Embryonic facial prominence (tissue), 1 donor: ENCODE data around the gene LRRN2.

Experiments used
- DNase-seq: peaks from one replicate; pipeline ENCODE4 v3.0.0-alpha.2; 2016; ENCODE audit errors: extremely low spot score

Gene LRRN2

DNA sequence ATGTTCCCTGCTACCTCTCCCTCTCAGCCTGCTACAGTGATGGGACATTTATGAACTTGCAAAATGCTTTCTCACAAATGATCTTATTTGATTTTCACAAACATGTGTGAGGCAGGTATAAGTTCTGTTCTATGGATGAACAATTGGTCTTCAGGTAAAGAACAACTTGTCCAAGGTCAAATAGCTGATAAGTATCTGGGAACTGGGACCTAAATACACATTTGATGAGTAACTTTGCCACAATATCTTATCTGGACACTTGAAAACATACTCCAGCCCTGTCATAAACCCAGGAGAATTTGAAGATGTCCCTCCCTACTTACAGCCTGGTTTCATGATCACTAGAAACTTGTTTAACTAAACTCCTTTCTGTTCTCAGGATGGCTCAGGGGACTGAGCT, 23.0 kb downstream of the LRRN2 start:
- no peak for DNase-seq

- no peak for DNase-seq
These were observed 25.0 kb downstream of the LRRN2 start for GRCh38 chr1:204660509-204660908.

DNA sequence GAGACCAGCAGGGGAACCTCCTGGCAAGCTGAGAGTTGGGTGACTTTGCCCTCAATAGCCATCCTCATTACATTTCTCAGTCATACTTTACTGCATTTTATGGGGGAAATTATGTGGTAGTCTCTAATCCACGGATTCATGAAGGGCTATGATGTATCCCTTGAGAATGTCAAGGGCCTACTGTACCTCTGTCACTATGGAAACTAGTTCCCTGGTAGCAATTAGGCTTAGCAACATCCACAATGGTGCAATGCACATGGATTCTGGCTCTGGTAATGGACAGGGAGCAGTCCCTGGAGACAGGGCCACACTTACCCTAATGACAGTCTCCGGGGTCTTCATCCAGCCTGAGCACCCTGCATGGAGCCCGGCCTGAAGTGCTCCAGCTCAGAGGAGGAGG, 26.5 kb downstream of the LRRN2 start:
- DNase-seq, result no peak

- no peak for DNase-seq
These were observed 27.2 kb downstream of the LRRN2 start for GRCh38 chr1:204658295-204658694.

DNA sequence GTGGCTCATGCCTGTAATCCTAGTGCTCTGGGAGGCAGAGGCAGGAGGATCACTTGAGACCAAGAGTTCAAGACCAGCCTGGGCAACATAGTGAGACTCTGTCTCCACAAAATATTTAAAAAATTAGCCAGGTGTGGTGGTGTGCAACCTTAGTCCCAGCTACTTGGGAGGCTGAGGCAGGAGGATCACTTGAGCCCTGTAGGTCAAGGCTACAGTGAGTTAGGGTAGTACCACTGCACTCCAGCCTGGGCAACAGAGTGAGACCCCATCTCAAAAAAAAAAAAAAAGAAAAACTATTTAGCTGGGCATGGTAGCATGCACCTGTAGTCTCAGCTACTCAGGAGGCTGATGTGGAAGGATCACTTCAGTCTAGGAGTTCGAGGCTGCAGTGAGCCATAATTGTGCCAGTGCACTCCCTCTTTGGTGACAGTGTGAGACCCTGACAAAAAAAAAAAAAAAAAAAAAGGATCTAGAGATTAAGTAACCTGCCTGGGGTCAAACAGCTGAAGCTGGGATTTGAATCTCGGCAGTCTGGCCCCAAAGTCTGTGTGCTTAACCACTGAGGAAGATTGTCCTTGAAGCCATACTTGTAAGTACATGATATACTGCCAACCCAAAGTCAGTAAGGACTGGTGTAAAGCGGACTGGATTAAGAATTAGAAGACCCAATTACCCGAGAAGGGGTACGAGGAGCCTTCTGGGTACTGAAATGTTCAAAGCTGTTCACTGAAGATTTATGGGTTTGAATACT, 31.8 kb downstream of the LRRN2 start:
- no peak for DNase-seq

DNA sequence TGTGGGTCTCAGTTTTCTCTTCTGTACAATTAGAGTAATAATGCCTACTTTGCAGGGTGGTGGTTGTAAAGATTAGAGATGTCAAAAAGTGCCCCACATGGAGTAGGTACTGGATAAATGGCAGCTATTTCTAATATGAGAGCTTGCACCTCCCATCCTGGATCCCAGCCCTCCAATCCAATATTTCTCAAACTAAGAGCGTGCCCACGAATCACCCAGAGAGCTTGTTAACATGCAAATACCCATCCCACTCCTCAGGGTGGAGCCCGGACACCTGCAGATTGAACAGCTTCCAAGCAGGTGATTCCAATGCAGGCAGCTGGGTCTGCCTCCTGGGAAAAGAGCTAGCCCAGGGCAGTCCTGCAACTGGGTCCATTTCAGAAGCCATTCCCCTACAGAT, 33.0 kb downstream of the LRRN2 start:
- no peak for DNase-seq

DNA sequence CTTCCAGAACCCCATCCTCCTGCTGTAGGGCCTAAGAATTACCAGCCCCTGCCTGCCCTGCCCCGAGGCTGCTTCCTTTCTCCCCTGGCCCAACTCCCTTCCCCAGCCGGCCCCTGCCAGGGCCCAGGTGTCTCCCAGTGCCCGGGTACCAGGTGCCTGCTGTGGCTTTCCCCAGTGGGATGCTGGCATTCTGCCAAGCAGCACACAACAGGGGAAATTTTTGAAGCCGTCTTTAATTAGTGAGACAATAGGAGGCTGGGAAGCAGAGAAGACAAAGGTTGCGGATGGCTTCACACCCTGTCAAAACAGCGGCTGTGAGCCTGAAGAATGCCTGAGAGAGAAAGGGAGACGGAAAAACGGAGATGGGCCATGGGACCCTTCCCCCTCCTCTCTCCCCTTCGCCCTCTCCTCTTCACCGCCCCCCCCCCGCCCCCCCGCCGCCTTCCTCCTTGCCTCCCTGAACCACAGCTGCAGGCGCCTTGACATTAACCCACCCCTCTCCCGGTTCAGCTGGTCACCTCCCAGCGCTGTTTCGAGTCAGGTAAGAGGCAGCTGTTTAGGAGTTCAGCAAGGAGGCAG, 33.6 kb downstream of the LRRN2 start:
- no peak for DNase-seq

DNA sequence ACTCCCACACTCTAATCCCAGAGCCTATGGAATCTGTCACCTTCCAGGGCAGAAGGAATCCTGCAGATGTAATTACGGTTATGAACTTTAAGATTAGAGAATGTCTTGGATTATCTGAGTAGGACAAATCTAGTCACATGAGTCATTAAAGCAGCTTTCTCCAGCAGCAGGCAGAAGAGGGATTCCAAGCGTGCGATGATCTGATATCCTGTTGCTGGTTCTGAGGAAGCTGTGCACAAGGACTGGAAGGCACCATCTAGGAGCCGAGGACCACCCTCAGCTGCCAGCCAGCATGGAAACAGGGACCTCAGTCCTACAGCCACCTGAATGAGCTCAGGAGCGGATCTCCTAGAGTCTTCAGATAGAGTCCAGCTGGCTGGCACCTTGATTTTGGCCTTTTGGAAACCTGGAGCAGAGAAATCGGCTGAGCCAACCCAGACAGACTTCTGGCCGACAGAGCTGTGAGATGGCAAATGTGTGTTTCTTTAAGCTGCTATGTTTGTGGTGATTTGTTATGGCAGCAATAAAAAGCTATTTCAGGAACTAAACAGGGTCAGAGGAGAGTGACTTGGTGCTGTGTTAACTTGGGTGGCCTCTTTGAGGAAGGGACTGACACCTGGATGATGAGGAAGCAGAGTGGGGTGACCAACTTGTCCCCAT, 34.5 kb downstream of the LRRN2 start:
- no peak for DNase-seq

GRCh38 chr1:204649721-204650521, 35.6 kb downstream of the LRRN2 start:
- no peak for DNase-seq

DNA sequence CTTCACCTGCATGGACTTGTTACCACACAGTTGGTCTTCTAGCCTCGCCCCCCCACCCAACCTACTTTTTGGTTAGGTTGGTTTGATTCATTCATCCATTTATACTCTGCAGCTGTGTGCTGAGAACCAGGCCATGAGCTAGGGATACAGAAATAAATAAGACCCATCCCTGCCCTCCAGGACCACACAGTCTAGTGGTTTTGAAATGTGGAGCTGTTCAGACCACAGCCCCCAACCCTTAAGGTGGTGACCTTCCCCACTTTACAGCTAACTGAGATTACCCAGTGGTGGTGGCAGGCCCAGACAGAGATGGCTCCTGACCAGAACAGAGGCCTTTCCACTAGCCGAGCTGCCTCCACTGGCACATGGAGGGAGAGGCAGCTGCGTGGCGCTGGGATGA, 37.0 kb downstream of the LRRN2 start:
- no peak for DNase-seq

DNA sequence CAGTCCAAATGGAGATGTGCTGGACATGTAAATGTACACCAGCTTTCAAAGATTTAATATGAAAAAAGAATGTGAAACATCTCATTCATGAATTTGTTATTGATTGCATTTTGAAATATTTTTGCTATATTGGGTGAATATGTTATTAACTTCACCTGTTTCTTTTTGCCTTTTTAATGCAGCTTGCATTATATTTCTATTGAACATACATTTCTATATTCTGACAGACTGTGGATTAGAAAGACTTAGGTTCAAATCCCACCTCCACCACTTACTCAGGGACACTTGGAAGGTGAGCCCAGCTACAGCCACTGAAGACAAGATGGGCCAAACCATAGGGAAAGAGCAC, 37.8 kb downstream of the LRRN2 start:
- no peak for DNase-seq

DNA sequence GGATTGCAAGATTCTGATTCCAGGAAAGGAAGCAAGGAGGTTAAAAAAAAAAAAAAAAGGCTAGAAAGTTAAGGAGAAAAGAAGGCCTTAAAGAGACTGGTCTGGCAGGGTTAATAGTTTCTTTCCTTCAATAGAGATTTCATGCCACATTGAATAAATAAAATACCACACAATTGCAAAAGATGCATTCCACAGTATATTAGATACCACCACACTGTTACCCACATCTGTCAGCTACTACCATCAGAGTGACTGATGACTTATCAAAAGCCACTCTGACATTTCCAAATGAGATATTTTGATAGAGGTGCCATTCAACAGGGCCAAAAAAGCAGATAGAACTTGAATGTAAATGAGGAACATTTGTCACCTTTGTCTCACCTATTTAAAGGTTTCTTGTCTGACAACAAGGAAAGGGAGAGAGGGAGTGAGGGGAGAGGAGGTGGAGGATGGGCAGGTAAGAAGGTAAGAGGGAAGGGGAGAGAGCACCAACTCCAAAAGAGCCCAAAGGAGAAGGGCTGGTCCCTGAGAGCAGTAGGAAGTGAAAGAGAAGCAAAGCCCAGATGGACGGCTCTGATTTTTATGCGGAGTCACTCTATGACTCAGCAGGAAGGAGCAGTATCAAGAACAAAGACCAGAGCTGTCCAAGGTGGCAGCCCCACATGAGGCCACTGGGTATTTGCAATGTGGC, 38.3 kb downstream of the LRRN2 start:
- no peak for DNase-seq

GRCh38 chr1:204645666-204646065, 39.9 kb downstream of the LRRN2 start:
- no peak for DNase-seq

DNA sequence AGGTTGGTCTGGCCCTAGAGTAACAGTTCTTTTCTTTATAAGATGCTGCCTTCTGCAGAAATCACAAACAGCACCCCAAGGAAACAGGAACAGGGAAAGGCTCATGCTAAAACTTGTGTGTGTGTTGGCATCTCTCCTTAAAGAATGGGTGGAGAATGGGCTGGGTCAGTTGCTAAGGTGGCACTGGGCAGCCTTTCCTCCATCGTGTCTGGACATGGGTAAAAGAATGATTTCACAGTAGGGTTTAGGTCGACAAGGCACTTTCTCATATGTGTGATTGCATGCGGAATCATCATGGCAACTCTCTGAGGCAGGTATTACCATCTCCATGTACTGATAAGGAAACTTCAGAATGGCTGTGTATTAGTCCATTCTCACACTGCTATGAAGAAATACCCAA, 40.3 kb downstream of the LRRN2 start:
- no peak for DNase-seq

GRCh38 chr1:204643503-204643902, 42.0 kb downstream of the LRRN2 start:
- DNase-seq, result no peak

- DNase-seq, result no peak
These were observed 43.6 kb downstream of the LRRN2 start for GRCh38 chr1:204641936-204642335.

- DNase-seq, result no peak
These were observed 44.1 kb downstream of the LRRN2 start for GRCh38 chr1:204641455-204641854.

- DNase-seq, result no peak
These were observed 45.0 kb downstream of the LRRN2 start for GRCh38 chr1:204640578-204640977.

DNA sequence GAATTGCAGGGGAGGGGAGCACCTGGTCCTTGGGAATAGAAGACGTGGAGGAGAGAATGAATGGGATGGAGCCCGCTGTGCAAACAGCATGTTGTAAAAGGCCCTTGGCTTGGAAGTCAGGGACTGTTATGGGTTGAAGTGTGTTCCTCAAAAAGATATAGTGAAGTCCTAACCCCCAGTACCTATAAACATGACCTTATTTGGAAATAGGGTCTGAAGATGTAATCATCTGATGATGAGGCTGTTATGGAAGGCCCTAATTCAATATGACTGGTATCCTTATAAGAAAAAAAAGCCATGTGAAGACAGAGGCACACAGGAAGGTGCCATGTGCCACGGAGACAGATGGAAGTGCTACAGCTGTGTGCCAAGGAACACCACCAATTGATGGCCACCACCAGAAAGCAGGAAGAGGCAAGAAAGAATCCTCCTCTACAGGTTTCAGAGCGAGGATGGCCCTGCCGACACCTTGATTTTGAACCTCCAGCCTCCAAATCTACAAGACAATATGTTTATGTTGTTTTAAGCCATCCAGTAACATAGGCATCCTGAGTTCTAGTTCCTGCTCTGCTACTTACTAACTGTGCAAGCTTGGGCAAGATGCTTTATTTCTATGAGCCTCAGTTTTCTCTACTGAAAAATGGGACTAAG, 51.2 kb downstream of the LRRN2 start:
- DNase-seq, result no peak

GRCh38 chr1:204633665-204634064, 51.9 kb downstream of the LRRN2 start:
- no peak for DNase-seq

DNA sequence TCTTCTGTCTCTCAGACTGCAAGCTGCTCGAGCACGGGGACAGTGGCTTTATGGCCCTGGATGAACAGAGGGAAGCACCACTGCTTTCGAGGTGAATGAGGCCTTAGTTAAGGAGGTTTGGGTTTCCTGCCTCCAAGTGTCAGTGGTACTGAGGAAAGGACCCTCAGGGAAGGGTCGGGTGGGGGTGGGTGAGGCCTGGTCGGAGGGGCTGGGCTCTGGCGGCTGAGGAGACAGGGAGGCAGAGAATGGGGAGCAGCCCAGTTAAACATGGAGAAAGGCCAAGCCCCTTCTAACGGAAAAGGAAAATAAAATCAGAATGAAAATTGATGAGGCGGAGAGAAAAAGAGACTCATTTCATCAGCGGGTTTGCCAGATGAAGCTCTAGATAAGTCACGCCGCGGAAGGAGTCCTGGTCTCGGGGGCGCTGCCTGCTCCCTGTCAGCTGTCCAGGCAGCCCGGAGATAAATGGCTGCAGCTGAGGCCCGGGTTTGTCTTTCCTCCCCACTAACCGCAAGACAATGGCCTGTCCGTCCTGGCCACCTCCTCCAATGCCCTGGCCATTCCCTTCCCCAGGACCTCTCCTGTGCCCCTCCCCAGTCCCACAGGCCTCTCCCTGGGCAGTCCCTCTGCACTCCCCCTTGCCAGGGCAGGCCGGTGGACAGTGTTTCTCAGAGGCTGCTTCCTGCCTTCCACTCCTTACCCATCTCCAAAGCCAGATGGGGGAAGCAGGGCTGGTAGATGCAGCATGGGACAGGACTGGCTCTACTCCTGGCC, 55.2 kb downstream of the LRRN2 start:
- DNase-seq, result no peak
